Motor neuron (in vitro differentiated cells): ENCODE results near the gene CYP46A1. TPM values are rescaled to one million over a fixed set of nuclear protein-coding genes. Genes with fewer than 3 reads are reported as not detected.

Experiments
- ATAC-seq, 8 experiments: fragments of 200-7000 bp; cut with Tn5 transposase; replicated peaks in 6 of 8; 2 replicates each; pipeline ENCODE4 v1.8.0; 2021; ENCODE audit warnings: mild to moderate bottlenecking in 8 of 8, moderate library complexity in 8 of 8
- H3K27ac ChIP-seq, 2 donors: fragments of 250-450 bp; sonication (Bioruptor Pico); 2 replicates each; pipeline ENCODE4 v1.9.0; 2021; ENCODE audit warnings: antibody characterized with exemption in 2 of 2, mild to moderate bottlenecking in 2 of 2, moderate library complexity in 1 of 2
- H3K4me1 ChIP-seq, 2 donors: fragments of 250-450 bp; sonication (Bioruptor Pico); replicated peaks in 1 of 2; 2 replicates each; pipeline ENCODE4 v1.6.1; 2021; ENCODE audit warnings: antibody characterized with exemption in 2 of 2, mild to moderate bottlenecking in 2 of 2, moderate library complexity in 1 of 2
- H3K4me3 ChIP-seq, 5 donors: fragments of 250-450 bp; sonication (Bioruptor Pico); 2 replicates each; pipeline ENCODE4 v1.9.0; 2021; ENCODE audit warnings: antibody characterized with exemption in 5 of 5, mild to moderate bottlenecking in 5 of 5, moderate library complexity in 4 of 5
- WGBS, 10 experiments: fragments of 450-650 bp; shearing (Covaris generic); methylation state at CpG; one replicate each; pipeline ENCODE4 v1.0.0; 2022; 5-methylcytosine and 5-hydroxymethylcytosine counted together
- in situ Hi-C, 9 experiments: fragments of 400-800 bp; cut with MboI; loops; one replicate each; pipeline ENCODE4 v1.15.0; 2021; ENCODE audit warnings: low sequenced_read_pairs in 9 of 9, low pct_unique_long_range_greater_than_20kb in 2 of 9; ENCODE audit not compliant: unreplicated experiment in 9 of 9
- total RNA-seq, 8 experiments: library from RNA; unstranded; fragments of 300-600 nt; gene quantifications; 2 replicates each; pipeline versions ENCODE4 v1.2.3 to v1.2.4, GENCODE V29; 2022

CYP46A1 gene
- total RNA-seq, 8 experiments from 2014 or later: 1.7 to 12.3 (median 3.7) TPM

DNA sequence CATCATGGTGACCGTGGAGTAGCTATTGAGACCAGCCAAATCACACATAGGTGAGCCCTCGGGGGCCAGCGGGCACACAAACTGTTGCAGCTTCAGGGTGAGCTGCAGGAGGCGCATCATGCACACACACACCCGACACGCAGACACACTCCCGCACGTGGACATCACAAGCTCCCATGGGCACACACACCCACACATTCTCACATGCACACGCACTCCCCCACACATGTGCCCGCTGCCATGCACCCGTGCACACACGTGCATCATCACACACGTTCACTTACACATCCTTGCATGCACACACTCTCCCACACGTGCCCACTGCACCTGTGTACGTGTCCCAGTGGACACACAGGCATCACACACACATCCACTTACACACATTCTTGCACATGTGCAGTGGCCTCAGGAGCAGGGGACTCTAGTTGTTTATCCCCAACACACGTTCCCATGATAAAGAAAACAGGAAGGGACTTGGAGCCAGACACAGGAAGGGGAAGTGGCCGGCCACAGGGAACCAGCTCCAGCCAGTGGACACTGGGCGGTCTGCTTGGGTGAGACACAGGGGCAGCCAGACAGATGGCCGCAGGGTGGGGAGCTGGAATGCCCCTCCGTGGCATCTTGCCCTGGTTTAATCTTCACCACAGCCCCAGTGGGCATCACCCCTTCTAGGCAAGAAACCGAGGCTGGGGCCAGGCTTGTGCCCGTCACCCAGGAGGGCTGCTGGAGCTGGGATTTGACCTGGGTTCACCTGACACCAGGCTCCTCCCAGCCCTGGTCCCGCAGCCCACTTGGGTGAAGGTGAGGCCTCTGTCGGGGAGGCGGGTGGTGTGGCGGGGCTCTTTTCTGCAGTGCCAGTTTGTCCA is 49.7 kb downstream of the CYP46A1 start:
- ATAC-seq: no peak
- no peak overlapping the region for H3K4me3 ChIP-seq
- peaks cover 5 to 22% of the 10 kb centered on the region in 2 donors for H3K4me1 ChIP-seq
- in situ Hi-C loops: loop anchor here in 3 of 9 experiments (25.0 kb wide), 1 partner anchor 154 kb away; no protein-coding TSS in a partner anchor
- H3K27ac ChIP-seq: no peak overlapping the region
- WGBS, 10 experiments: 66 to 89% (median 79%) methylated on average over 4 to 8 of the region's 26 CpGs; no CpG with 5 or more reads in 6 of the 10 experiments

DNA sequence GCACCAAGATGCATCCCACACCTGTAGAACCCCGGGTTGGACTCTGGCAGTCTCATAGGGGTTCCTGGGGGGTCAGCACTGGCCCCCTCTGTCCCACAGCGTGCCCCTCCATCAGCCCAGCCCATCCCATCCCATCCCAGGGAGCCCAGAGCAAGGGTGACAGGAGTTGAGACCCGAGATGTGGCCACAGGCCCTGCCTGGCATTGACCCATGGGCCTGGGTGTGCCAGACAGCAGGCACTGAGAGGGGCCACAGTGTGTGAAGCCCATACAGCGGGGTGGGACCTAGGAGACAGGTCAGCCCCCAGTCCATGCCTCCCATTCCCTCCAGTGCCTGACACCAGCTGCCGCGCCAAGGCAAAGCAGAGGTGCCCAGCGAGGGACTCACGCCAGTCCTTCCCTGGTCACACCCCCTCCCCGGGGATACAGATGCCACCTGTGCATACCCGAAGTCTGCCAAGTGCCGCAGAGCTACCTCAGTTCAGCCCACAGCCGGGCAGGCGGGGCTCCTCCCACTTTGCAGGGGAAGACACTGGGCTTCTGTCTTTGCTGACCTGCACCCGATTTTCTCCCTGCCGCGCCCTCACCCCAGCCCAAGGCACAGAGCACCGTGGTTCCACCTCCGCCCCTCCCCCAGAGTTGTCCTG is 50.4 kb downstream of the CYP46A1 start:
- Histone ChIP-seq H3K4me3 (no peak overlapping the region), H3K4me1 (peaks cover 5 to 22% of the 10 kb centered on the region in 2 donors), H3K27ac (no peak overlapping the region)
- in situ Hi-C loops: loop anchor here in 3 of 9 experiments (25.0 kb wide), 1 partner anchor 153 kb away; no protein-coding TSS in a partner anchor
- WGBS, 10 experiments: no CpG with 5 or more reads among the region's 18 CpGs
- ATAC-seq: no peak

DNA sequence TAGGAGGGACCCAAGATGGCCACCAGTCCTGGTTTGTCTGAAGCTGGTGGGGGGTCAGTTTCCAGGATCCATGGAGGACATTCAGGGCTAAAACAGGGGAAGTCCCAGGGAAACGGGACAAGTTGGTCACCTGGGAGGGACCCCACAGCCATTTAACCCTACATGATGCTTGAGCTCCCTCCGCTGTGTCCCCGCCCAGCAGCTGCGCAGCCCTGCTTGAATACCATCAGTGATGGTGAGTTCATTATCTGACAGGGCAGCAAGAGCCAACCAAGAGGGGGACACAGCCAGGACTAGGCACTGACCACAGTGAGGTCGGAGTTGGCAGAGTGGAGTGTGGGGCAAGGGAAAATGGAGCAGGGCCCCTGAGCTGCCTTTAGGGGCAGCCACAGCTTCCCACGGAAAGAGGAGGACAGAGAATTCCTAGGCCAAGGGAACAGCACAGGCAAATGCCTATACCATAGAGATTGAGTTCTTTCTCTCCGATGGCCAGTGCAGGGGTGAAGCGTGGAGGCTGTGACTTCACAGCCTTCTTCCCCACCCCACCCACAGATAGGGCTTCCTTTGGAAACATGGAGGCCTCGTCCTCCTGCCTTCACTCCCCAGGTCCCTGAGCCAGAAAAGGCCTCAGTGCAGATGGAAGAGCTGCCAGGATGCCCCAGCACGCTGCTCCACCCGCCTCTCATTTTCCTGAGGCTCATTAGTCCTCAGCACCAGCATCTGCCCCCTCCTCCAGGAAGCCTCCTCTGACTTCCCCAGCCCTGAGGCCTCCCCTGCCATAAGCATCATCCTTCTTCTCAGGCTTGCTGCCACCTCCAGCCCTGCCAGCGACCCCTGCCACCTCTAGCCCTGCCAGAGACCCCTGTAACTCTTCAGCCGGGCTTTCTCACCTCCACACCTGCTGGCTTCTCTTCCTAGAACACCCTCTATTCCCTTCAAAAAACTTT is 51.4 kb downstream of the CYP46A1 start:
- H3K27ac ChIP-seq: no peak overlapping the region
- no peak overlapping the region for H3K4me3 ChIP-seq
- 0 to 100% (median 82%) methylated on average over 1 to 6 of the region's 13 CpGs; no CpG with 5 or more reads in 2 of the 10 experiments for WGBS, 10 experiments
- ATAC-seq: no peak
- H3K4me1 ChIP-seq: peaks cover 3 to 18% of the 10 kb centered on the region in 2 donors
- in situ Hi-C loops: loop anchor here in 3 of 9 experiments (25.0 kb wide), 1 partner anchor 152 kb away; no protein-coding TSS in a partner anchor

DNA sequence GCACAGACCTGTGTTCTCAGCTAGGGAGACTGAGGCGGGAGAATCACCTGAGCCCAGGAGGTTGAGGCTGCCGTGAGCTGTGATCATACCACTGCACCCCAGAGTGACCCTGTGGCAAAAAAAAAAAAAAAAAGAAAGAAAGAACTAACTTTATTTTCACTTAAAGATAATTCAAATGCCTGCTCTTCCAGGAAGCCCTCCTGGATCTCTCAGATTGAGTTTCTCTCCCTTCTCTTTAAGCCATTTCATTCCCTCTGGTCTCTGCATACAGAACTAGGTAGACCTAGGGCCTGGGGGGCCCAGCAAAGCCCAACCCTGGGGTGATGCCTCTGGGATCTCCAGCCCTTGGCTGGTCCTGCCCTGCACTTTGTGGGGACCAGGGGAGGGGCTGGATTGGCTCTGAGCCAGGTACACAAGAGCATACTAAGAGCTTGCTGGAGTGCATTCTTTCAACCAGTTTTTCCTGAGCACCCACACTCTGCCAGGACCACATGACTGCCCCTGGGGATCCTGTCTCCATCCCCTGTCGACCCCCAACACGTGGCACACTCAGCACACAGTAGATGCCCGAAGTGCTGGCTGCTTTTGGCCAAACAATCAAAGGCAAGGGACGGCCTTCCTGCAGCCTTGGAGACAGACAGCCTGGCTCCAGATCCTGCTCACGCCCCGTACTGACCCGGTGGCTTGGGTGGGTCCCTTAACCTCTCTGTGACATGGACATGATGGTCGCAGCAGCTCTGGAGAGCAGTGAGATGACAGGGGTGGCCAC is 52.7 kb downstream of the CYP46A1 start:
- H3K4me3 ChIP-seq: no peak overlapping the region

DNA sequence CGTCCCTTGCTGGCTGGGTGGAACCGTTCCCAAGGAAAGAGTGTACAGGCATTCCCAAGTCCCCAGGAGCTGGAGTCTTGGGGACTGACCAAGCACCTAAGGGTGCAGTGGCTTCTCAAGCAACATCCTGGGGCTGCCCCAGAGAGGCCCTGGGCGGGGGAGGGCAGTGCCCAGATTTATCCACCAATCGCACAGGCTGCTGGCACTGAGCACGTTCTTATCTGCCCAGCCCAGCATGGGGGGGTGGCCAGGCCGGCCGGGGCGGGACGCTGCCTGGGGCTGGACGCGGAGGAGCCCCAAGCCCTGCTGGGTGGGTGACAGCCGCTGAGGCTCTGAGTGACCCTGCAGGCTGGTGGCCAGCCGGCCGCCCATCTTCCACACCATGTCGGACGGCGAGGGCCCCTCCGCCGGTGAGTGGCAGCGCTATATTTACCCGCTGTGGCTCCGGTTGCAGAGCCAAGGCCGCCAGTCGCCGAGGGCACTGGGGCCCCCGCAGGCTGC is 53.4 kb downstream of the CYP46A1 start:
- peak; percentile 24 to 81 (median 43) for ATAC-seq
- H3K4me3 ChIP-seq: no peak overlapping the region
- in situ Hi-C loops: loop anchor here in 3 of 9 experiments (25.0 kb wide), 1 partner anchor 150 kb away; no protein-coding TSS in a partner anchor
- no peak overlapping the region for H3K27ac ChIP-seq
- H3K4me1 ChIP-seq: peaks cover 4 to 13% of the 10 kb centered on the region in 2 donors
- WGBS, 10 experiments: 0 to 100% (median 82%) methylated on average over 1 to 3 of the region's 26 CpGs; no CpG with 5 or more reads in 5 of the 10 experiments

More for the DNA sequence above, 52.7 kb downstream of the CYP46A1 start:
- peak; percentile 21 to 75 (median 38) for ATAC-seq
- Histone ChIP-seq H3K27ac (peak overlapping the region in 1 of 2 donors; percentile 64), H3K4me1 (peaks cover 4 to 13% of the 10 kb centered on the region in 2 donors)
- WGBS, 10 experiments: 26 to 100% (median 82%) methylated on average over 1 to 5 of the region's 10 CpGs; no CpG with 5 or more reads in 4 of the 10 experiments
- in situ Hi-C loops: loop anchor here in 3 of 9 experiments (25.0 kb wide), 1 partner anchor 151 kb away; no protein-coding TSS in a partner anchor

DNA sequence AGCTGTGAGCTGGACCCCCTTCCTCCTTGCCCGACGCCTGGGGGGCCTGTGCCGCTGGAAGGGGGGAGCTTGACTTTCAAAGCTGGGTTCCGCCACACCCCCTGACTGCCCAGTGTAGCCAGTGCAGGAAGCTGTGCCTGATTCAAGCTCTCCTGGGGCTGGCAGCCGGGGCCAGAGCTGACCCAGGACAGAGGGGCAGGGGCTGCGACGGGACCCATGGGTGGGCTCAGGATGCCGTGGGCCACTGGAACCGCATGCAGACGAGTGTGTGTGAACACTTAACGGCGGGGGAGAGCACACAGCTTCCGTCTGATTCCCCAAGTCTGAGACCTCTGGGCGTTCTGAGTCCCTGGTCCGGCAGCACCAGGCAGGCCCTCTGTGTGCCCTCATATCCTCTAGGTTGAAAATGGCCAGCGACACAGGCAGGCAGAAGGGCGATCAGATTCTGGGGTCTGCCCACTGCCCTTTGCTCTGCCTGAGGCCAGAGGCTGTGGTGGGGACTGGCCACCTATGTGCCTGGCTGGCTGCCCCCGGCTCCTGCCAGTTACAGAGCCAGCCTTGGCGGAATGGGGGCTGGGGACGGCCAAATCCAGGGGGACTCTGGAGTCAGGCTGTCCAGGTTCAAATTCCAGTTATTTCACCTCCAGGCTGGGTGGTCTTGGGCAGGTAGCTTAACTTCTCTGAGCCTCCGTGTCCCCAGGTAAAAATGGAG is 54.0 kb downstream of the CYP46A1 start:
- in situ Hi-C loops: loop anchor here in 3 of 9 experiments (25.0 kb wide), 1 partner anchor 149 kb away; no protein-coding TSS in a partner anchor
- H3K4me3 ChIP-seq: no peak overlapping the region
- peak in 5 of 8 experiments; percentile 4 to 32 (median 12) for ATAC-seq
- WGBS, 10 experiments: 100% methylated on average over 1 to 2 of the region's 21 CpGs; no CpG with 5 or more reads in 7 of the 10 experiments
- peaks cover 4 to 13% of the 10 kb centered on the region in 2 donors for H3K4me1 ChIP-seq
- H3K27ac ChIP-seq: no peak overlapping the region

DNA sequence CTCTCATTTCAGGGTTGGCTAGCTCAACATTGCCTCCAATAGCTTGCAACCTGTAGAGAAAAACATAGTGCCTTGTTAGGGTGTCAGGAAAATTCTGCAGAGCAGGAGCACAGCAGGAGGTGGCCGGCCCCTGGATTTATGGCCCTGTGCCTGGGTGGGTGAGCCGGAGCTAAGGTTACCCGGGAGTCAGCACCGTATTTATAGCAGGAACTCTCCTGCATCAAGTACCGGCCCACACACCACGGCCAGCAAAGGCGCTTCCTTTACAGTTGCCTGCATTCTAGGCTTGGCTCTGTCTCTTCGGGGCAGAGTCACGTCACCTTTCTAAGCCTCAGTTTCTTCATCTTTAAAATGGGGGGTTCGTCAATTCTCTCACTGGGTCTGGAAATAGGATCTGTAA is 56.3 kb downstream of the CYP46A1 start:
- peak in 1 of 8 experiments; percentile 52 for ATAC-seq
- in situ Hi-C loops: loop anchor here in 3 of 9 experiments (25.0 kb wide), 1 partner anchor 147 kb away; no protein-coding TSS in a partner anchor
- Histone ChIP-seq H3K4me1 (peaks cover 19 to 20% of the 10 kb centered on the region in 2 donors), H3K4me3 (no peak overlapping the region), H3K27ac (no peak overlapping the region)
- WGBS, 10 experiments: 60 to 100% (median 86%) methylated on average over 1 to 7 of the region's 10 CpGs; no CpG with 5 or more reads in 3 of the 10 experiments

DNA sequence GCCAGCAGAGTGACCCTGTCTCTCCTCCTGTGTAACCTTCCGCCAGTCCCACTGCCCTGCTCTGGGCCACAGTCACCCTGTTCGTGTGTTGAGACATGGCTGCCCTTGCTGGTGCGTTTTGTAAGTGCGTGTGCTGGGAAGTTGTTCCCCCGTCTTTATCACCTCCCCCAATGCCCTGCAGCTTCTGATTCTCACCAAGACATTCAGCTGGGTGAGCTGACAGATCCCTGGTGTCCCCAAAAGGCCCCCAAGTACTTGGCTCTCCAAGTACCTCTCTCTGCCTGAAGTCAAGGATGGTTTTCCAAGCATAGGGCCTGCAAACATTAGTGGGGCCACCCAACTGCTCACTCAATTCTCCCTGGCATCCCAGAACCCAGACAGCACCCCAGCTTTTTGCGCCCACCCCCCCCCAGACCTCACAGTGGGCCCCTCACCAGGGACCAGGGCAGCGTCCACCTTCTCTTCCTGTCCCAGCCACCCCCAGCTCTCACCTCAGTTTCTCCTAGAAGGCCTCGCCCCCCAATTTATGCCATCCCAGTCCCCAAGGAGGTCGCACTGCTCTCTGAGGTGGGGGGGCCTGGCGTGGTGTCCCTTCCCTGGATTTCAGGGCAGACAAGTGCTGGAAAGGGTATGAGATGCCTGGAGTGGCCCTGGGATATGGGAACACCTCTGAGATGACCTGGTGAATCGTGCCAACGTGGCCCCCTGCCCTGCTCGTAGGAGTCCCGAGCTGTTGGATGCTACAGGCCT is 57.3 kb downstream of the CYP46A1 start:
- in situ Hi-C loops: loop anchor here in 3 of 9 experiments (25.0 kb wide), 1 partner anchor 146 kb away; no protein-coding TSS in a partner anchor
- whole genome bisulfite sequencing, 10 experiments: 71 to 100% (median 93%) methylated on average over 3 of the region's 14 CpGs; no CpG with 5 or more reads in 7 of the 10 experiments
- no peak for ATAC-seq
- no peak overlapping the region for H3K27ac ChIP-seq
- no peak overlapping the region for H3K4me3 ChIP-seq
- peaks cover 22% of the 10 kb centered on the region in 2 donors for H3K4me1 ChIP-seq

DNA sequence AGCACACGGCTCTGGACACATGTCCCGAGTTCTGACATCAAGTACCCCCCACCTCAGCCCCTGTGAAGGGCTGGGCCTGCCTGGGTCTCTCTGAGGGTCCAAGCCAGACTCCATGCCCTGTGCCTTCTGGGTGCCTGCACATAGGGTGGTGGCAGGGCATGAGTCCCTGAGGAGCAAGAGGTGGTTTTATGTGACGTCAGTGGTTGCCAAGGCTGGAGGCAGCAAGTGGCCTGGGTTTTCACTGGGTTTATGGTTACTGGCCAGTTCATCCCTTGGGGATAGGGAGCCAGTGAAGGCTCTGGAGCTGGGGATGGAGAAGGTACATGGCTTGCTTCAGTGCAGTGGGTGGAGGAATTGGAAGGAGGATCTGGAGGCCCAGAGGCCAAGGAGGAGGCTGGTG is 58.0 kb downstream of the CYP46A1 start:
- ATAC-seq: no peak
- peaks cover 23 to 27% of the 10 kb centered on the region in 2 donors for H3K4me1 ChIP-seq
- H3K27ac ChIP-seq: no peak overlapping the region
- H3K4me3 ChIP-seq: no peak overlapping the region
- in situ Hi-C loops: loop anchor here in 3 of 9 experiments (25.0 kb wide), 1 partner anchor 145 kb away; no protein-coding TSS in a partner anchor
- no CpG with 5 or more reads among the region's 3 CpGs for WGBS, 10 experiments
